HEK293 (cell line): ENCODE data around the gene KLK15.
A peak's percentile ranks its signal among the peaks of the same experiment; 100 is the strongest.

ENCODE experiments used
- KLF7 ChIP-seq: fragments of 450-650 bp; formaldehyde crosslinking; IDR thresholded peaks from 2 replicates; pipeline ENCODE4 v1.5.1; 2016; ENCODE audit warnings: missing biosample characterization, missing genetic modification characterization, borderline replicate concordance
- KLF8 ChIP-seq: fragments of 450-650 bp; formaldehyde crosslinking; IDR thresholded peaks from 2 replicates; pipeline ENCODE4 v1.5.1; 2016; ENCODE audit warnings: missing biosample characterization, missing genetic modification characterization
- KLF9 ChIP-seq: fragments of 450-650 bp; formaldehyde crosslinking; IDR thresholded peaks from 2 replicates; pipeline ENCODE4 v1.5.1; 2016; ENCODE audit warnings: missing biosample characterization, missing genetic modification characterization, low read depth
- SCRT1 ChIP-seq: fragments of 450-650 bp; formaldehyde crosslinking; IDR thresholded peaks from 2 replicates; pipeline ENCODE4 v1.5.1; 2016; ENCODE audit warnings: missing biosample characterization, missing genetic modification characterization, borderline replicate concordance
- SP2 ChIP-seq: fragments of 450-650 bp; formaldehyde crosslinking; IDR thresholded peaks from 2 replicates; pipeline ENCODE4 v1.5.1; 2016; ENCODE audit warnings: missing biosample characterization, missing genetic modification characterization
- SP7 ChIP-seq: fragments of 450-650 bp; formaldehyde crosslinking; IDR thresholded peaks from 2 replicates; pipeline ENCODE4 v1.5.1; 2016; ENCODE audit warnings: missing biosample characterization, missing genetic modification characterization
- ZBTB20 ChIP-seq: fragments of 450-650 bp; formaldehyde crosslinking; IDR thresholded peaks from 2 replicates; pipeline ENCODE4 v1.5.1; 2016; ENCODE audit warnings: missing biosample characterization, missing genetic modification characterization
- ZBTB48 ChIP-seq: fragments of 450-650 bp; formaldehyde crosslinking; IDR thresholded peaks from 2 replicates; pipeline ENCODE4 v1.5.1; 2016; ENCODE audit warnings: missing biosample characterization, missing genetic modification characterization
- ZFP37 ChIP-seq: fragments of 450-650 bp; formaldehyde crosslinking; IDR thresholded peaks from 2 replicates; pipeline ENCODE4 v1.5.1; 2016; ENCODE audit warnings: missing biosample characterization, missing genetic modification characterization
- ZNF10 ChIP-seq: fragments of 450-650 bp; formaldehyde crosslinking; IDR thresholded peaks from 2 replicates; pipeline ENCODE4 v1.5.1; 2017; ENCODE audit warnings: missing biosample characterization, missing genetic modification characterization
- ZNF112 ChIP-seq: fragments of 450-650 bp; formaldehyde crosslinking; IDR thresholded peaks from 2 replicates; pipeline ENCODE4 v1.5.0; 2017; ENCODE audit warnings: missing biosample characterization, missing genetic modification characterization
- ZNF133 ChIP-seq: fragments of 450-650 bp; formaldehyde crosslinking; IDR thresholded peaks from 2 replicates; pipeline ENCODE4 v1.5.1; 2016; ENCODE audit warnings: missing biosample characterization, missing genetic modification characterization
- ZNF404 ChIP-seq: fragments of 450-650 bp; formaldehyde crosslinking; IDR thresholded peaks from 2 replicates; pipeline ENCODE4 v1.5.1; 2017; ENCODE audit warnings: missing biosample characterization, missing genetic modification characterization
- ZNF48 ChIP-seq: fragments of 450-650 bp; formaldehyde crosslinking; IDR thresholded peaks from 2 replicates; pipeline ENCODE4 v1.5.1; 2016; ENCODE audit warnings: missing biosample characterization, missing genetic modification characterization
- ZNF529 ChIP-seq: fragments of 450-650 bp; formaldehyde crosslinking; IDR thresholded peaks from 2 replicates; pipeline ENCODE4 v1.5.1; 2017; ENCODE audit warnings: missing genetic modification characterization, missing biosample characterization; ENCODE audit not compliant: insufficient replicate concordance
- ZNF561 ChIP-seq: fragments of 450-650 bp; IDR thresholded peaks from 2 replicates; pipeline ENCODE4 v1.5.1; 2018; ENCODE audit warnings: missing biosample characterization, missing genetic modification characterization, borderline replicate concordance
- ZNF571 ChIP-seq: fragments of 450-650 bp; formaldehyde crosslinking; IDR thresholded peaks from 2 replicates; pipeline ENCODE4 v1.5.0; 2017; ENCODE audit warnings: missing biosample characterization, missing genetic modification characterization
- ZNF600 ChIP-seq: fragments of 450-650 bp; formaldehyde crosslinking; IDR thresholded peaks from 2 replicates; pipeline ENCODE4 v1.5.1; 2016; ENCODE audit warnings: missing biosample characterization, missing genetic modification characterization
- ZNF626 ChIP-seq: fragments of 450-650 bp; sonication (Bioruptor Pico); formaldehyde crosslinking; IDR thresholded peaks from 2 replicates; pipeline ENCODE4 v1.5.1; 2018; ENCODE audit warnings: missing biosample characterization, missing genetic modification characterization, inconsistent platforms
- ZNF747 ChIP-seq: fragments of 450-650 bp; formaldehyde crosslinking; IDR thresholded peaks from 2 replicates; pipeline ENCODE4 v1.5.1; 2016; ENCODE audit warnings: missing biosample characterization, missing genetic modification characterization
- ZNF837 ChIP-seq: fragments of 450-650 bp; formaldehyde crosslinking; IDR thresholded peaks from 2 replicates; pipeline ENCODE4 v1.5.1; 2016; ENCODE audit warnings: missing biosample characterization, missing genetic modification characterization
- ZSCAN30 ChIP-seq: fragments of 450-650 bp; IDR thresholded peaks from 2 replicates; pipeline ENCODE4 v1.5.1; 2018; ENCODE audit warnings: missing biosample characterization, mild to moderate bottlenecking, missing genetic modification characterization, moderate library complexity
- TF ChIP-seq, protein P1 (sequence below): fragments of 450-650 bp; formaldehyde crosslinking; IDR thresholded peaks from 2 replicates; pipeline ENCODE4 v1.5.1; 2016; ENCODE audit warnings: missing biosample characterization, missing genetic modification characterization
- TF ChIP-seq, protein P2 (sequence below): fragments of 450-650 bp; formaldehyde crosslinking; IDR thresholded peaks from 2 replicates; pipeline ENCODE4 v1.5.1; 2017; ENCODE audit warnings: missing biosample characterization, missing genetic modification characterization
- TF ChIP-seq, protein P3 (sequence below): fragments of 450-650 bp; formaldehyde crosslinking; IDR thresholded peaks from 2 replicates; pipeline ENCODE4 v1.5.1; 2016; ENCODE audit warnings: missing biosample characterization, missing genetic modification characterization
- TF ChIP-seq, protein P4 (sequence below): fragments of 450-650 bp; formaldehyde crosslinking; IDR thresholded peaks from 2 replicates; pipeline ENCODE4 v1.5.1; 2016; ENCODE audit warnings: missing biosample characterization, missing genetic modification characterization
- TF ChIP-seq, protein P5 (sequence below): fragments of 450-650 bp; IDR thresholded peaks from 2 replicates; pipeline ENCODE4 v1.5.1; 2018; ENCODE audit warnings: missing biosample characterization, mild to moderate bottlenecking, missing genetic modification characterization
- TF ChIP-seq, protein P6 (sequence below): fragments of 450-650 bp; formaldehyde crosslinking; IDR thresholded peaks from 2 replicates; pipeline ENCODE4 v1.5.1; 2016; ENCODE audit warnings: missing biosample characterization, missing genetic modification characterization, low read depth
- TF ChIP-seq, protein P7 (sequence below): fragments of 450-650 bp; formaldehyde crosslinking; IDR thresholded peaks from 2 replicates; pipeline ENCODE4 v1.5.1; 2017; ENCODE audit warnings: missing biosample characterization, missing genetic modification characterization

The KLK15 gene

DNA sequence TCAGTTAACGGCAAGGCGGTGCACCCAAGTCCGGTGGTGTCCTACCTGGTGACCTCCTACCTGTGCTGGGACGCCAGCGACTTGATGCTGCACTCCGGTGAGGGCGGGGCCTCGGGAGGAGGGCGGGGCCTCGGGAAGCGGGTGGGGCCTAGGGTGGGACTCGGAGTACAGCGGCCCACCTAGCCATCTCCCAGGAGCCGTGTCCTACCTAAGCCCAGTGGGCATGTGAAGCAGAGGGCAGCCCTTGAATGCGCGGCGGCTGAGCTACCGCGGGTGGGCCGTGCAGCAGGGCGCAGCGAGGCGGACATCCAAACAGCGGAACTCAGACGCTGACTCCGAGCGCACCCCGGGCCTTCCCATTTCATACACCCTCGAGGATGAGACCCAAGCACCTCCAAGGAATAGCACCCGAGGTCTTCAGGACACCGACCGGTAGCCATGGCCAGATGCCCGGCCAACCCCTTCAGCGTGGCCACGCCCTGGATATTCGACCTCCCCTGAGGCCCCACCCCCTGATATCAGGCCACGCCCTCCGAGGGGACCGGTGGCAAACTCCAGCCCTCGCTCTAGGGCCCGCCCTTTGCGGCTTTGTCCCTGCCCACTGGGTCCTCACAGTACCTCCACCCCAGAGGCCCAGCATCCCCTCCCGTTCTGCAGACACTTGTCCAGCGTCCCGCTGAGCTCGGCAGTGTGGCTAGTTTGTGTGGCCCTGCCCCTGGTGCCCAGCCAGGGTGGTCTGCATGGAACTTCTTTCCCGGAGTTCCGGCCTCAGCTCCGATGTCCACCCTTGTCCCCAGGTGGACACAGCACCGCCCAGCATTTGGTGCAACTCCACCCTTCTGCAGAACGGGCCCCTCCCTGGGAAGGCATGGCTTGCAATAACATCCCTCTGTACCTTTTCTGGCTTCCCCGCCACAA, 15.2 kb downstream of the KLK15 start (continued):
- no peak for TF ChIP-seq ZNF48 (tag by site-specific recombination)
- 0 out of 2 replicates have a peak, but pooled peaks have one; percentile 56 for TF ChIP-seq KLF7
- TF ChIP-seq ZSCAN30 (tag by site-specific recombination), result no peak; the same call in 1 of the 2 replicates
- no peak for TF ChIP-seq ZNF561 (tag by site-specific recombination)
- TF ChIP-seq ZNF747, result no peak
- TF ChIP-seq, protein P1, sequence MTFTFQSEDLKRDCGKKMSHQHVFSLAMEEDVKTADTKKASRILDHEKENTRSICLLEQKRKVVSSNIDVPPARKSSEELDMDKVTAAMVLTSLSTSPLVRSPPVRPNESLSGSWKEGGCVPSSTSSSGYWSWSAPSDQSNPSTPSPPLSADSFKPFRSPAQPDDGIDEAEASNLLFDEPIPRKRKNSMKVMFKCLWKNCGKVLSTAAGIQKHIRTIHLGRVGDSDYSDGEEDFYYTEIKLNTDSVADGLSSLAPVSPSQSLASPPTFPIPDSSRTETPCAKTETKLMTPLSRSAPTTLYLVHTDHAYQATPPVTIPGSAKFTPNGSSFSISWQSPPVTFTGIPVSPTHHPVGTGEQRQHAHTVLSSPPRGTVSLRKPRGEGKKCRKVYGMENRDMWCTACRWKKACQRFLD (tag by site-specific recombination), result no peak
- TF ChIP-seq KLF8 (tag by site-specific recombination), result peak; percentile 73
- TF ChIP-seq, protein P2, sequence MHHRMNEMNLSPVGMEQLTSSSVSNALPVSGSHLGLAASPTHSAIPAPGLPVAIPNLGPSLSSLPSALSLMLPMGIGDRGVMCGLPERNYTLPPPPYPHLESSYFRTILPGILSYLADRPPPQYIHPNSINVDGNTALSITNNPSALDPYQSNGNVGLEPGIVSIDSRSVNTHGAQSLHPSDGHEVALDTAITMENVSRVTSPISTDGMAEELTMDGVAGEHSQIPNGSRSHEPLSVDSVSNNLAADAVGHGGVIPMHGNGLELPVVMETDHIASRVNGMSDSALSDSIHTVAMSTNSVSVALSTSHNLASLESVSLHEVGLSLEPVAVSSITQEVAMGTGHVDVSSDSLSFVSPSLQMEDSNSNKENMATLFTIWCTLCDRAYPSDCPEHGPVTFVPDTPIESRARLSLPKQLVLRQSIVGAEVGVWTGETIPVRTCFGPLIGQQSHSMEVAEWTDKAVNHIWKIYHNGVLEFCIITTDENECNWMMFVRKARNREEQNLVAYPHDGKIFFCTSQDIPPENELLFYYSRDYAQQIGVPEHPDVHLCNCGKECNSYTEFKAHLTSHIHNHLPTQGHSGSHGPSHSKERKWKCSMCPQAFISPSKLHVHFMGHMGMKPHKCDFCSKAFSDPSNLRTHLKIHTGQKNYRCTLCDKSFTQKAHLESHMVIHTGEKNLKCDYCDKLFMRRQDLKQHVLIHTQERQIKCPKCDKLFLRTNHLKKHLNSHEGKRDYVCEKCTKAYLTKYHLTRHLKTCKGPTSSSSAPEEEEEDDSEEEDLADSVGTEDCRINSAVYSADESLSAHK (tag by site-specific recombination), result no peak
- TF ChIP-seq ZNF837 (tag by site-specific recombination), result no peak
- TF ChIP-seq ZNF600 (tag by site-specific recombination), result peak; percentile 60; the same call in 1 of the 2 replicates
- TF ChIP-seq, protein P3, sequence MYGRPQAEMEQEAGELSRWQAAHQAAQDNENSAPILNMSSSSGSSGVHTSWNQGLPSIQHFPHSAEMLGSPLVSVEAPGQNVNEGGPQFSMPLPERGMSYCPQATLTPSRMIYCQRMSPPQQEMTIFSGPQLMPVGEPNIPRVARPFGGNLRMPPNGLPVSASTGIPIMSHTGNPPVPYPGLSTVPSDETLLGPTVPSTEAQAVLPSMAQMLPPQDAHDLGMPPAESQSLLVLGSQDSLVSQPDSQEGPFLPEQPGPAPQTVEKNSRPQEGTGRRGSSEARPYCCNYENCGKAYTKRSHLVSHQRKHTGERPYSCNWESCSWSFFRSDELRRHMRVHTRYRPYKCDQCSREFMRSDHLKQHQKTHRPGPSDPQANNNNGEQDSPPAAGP (tag by site-specific recombination), result peak; percentile 23; the same call in 1 of the 2 replicates
- no peak for TF ChIP-seq SP7 (tag by site-specific recombination)
- no peak for TF ChIP-seq SCRT1 (tag by site-specific recombination)
- TF ChIP-seq ZBTB48 (tag by site-specific recombination), result peak; percentile 55; the same call in 1 of the 2 replicates
- TF ChIP-seq ZNF529 (tag by site-specific recombination), result no peak
- TF ChIP-seq SP2, result peak; percentile 68
- TF ChIP-seq ZFP37, result no peak
- TF ChIP-seq, protein P4, sequence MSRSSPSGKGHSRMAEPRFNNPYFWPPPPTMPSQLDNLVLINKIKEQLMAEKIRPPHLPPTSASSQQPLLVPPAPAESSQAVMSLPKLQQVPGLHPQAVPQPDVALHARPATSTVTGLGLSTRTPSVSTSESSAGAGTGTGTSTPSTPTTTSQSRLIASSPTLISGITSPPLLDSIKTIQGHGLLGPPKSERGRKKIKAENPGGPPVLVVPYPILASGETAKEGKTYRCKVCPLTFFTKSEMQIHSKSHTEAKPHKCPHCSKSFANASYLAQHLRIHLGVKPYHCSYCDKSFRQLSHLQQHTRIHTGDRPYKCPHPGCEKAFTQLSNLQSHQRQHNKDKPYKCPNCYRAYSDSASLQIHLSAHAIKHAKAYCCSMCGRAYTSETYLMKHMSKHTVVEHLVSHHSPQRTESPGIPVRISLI (tag by site-specific recombination), result no peak
- no peak for TF ChIP-seq ZNF10 (tag by site-specific recombination)
- no peak for TF ChIP-seq ZNF404 (tag by site-specific recombination)
- TF ChIP-seq ZBTB20, result no peak
- no peak for TF ChIP-seq ZNF133 (tag by site-specific recombination)
- TF ChIP-seq, protein P5, sequence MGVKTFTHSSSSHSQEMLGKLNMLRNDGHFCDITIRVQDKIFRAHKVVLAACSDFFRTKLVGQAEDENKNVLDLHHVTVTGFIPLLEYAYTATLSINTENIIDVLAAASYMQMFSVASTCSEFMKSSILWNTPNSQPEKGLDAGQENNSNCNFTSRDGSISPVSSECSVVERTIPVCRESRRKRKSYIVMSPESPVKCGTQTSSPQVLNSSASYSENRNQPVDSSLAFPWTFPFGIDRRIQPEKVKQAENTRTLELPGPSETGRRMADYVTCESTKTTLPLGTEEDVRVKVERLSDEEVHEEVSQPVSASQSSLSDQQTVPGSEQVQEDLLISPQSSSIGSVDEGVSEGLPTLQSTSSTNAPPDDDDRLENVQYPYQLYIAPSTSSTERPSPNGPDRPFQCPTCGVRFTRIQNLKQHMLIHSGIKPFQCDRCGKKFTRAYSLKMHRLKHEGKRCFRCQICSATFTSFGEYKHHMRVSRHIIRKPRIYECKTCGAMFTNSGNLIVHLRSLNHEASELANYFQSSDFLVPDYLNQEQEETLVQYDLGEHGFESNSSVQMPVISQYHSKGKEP (tag by site-specific recombination), result no peak
- TF ChIP-seq, protein P6, sequence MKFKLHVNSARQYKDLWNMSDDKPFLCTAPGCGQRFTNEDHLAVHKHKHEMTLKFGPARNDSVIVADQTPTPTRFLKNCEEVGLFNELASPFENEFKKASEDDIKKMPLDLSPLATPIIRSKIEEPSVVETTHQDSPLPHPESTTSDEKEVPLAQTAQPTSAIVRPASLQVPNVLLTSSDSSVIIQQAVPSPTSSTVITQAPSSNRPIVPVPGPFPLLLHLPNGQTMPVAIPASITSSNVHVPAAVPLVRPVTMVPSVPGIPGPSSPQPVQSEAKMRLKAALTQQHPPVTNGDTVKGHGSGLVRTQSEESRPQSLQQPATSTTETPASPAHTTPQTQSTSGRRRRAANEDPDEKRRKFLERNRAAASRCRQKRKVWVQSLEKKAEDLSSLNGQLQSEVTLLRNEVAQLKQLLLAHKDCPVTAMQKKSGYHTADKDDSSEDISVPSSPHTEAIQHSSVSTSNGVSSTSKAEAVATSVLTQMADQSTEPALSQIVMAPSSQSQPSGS (tag by site-specific recombination), result no peak
- TF ChIP-seq ZNF112 (tag by site-specific recombination), result no peak
- TF ChIP-seq, protein P7, sequence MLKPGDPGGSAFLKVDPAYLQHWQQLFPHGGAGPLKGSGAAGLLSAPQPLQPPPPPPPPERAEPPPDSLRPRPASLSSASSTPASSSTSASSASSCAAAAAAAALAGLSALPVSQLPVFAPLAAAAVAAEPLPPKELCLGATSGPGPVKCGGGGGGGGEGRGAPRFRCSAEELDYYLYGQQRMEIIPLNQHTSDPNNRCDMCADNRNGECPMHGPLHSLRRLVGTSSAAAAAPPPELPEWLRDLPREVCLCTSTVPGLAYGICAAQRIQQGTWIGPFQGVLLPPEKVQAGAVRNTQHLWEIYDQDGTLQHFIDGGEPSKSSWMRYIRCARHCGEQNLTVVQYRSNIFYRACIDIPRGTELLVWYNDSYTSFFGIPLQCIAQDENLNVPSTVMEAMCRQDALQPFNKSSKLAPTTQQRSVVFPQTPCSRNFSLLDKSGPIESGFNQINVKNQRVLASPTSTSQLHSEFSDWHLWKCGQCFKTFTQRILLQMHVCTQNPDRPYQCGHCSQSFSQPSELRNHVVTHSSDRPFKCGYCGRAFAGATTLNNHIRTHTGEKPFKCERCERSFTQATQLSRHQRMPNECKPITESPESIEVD (tag by site-specific recombination), result no peak
- no peak for TF ChIP-seq ZNF626 (tag by site-specific recombination)
- no peak for TF ChIP-seq ZNF571 (tag by site-specific recombination)
- TF ChIP-seq KLF9, result peak; percentile 87
